Neuronal stem cell (in vitro differentiated cells): Measurements from ENCODE around the gene SF3B4.
A peak's percentile ranks its signal among the peaks of the same experiment; 100 is the strongest.
"Not testable (repeated sequence)": the region's sequence is repeated elsewhere in the genome, so short reads cannot be mapped to it uniquely, and the experiment has no call there.

Experiments used
- DNase-seq: peaks from one replicate; pipeline ENCODE4 v3.0.0-alpha.2; 2013; ENCODE audit warnings: low spot score
- H2AFZ ChIP-seq: one replicate; pipeline ENCODE4 v1.6.1; 2013; ENCODE audit warnings: mild to moderate bottlenecking, low read length, inconsistent platforms
- H2AK5ac ChIP-seq: 2 replicates; pipeline ENCODE4 v1.6.1; 2013; ENCODE audit warnings: low read depth, mild to moderate bottlenecking, inconsistent platforms, low read length, moderate library complexity, mixed read lengths
- H2BK120ac ChIP-seq: 2 replicates; pipeline ENCODE4 v1.6.1; 2013; ENCODE audit warnings: low read depth, mild to moderate bottlenecking, inconsistent platforms, low read length, moderate library complexity, mixed read lengths
- H2BK12ac ChIP-seq: one replicate; pipeline ENCODE4 v1.6.1; 2013; ENCODE audit warnings: low read length, inconsistent platforms
- H2BK15ac ChIP-seq: 2 replicates; pipeline ENCODE4 v1.6.1; 2013; ENCODE audit warnings: mild to moderate bottlenecking, low read length, inconsistent platforms, mixed read lengths
- H2BK5ac ChIP-seq: one replicate; pipeline ENCODE4 v1.6.1; 2013; ENCODE audit warnings: inconsistent platforms, mild to moderate bottlenecking, low read length, moderate library complexity
- H3K14ac ChIP-seq: one replicate; pipeline ENCODE4 v1.6.1; 2013; ENCODE audit warnings: low read length, inconsistent platforms
- H3K18ac ChIP-seq: 2 replicates; pipeline ENCODE4 v1.6.1; 2013; ENCODE audit warnings: low read length, inconsistent platforms
- H3K23ac ChIP-seq: 2 replicates; pipeline ENCODE4 v1.6.1; 2013; ENCODE audit warnings: low read depth, mild to moderate bottlenecking, mixed read lengths, low read length, inconsistent platforms; ENCODE audit not compliant: poor library complexity
- H3K27ac ChIP-seq: replicated peaks from 3 replicates; pipeline ENCODE4 v1.5.1; 2013; ENCODE audit warnings: low read length, inconsistent platforms
- H3K27me3 ChIP-seq, 3 experiments: 2 replicates each; pipeline ENCODE4 v1.6.1; 2013; ENCODE audit warnings: low read length in 3 of 3, mild to moderate bottlenecking in 2 of 3, inconsistent platforms in 1 of 3, low read depth in 1 of 3, mixed read lengths in 1 of 3, moderate library complexity in 1 of 3; ENCODE audit not compliant: control insufficient read depth in 3 of 3, insufficient read depth in 3 of 3
- H3K36me3 ChIP-seq, 2 donors: replicated peaks in 1 of 2; 2 replicates each; pipeline ENCODE4 v1.6.1; 2013; ENCODE audit warnings: low read length in 2 of 2; ENCODE audit not compliant: control insufficient read depth in 2 of 2, insufficient read depth in 2 of 2
- H3K4ac ChIP-seq: 2 replicates; pipeline ENCODE4 v1.6.1; 2013; ENCODE audit warnings: inconsistent platforms, mild to moderate bottlenecking, low read length, moderate library complexity
- H3K4me1 ChIP-seq, 2 donors: 1 replicate in 1 of 2; 2 replicates in 1 of 2; pipeline ENCODE4 v1.6.1; 2013; ENCODE audit warnings: low read length in 2 of 2, low read depth in 1 of 2; ENCODE audit not compliant: control insufficient read depth in 2 of 2, insufficient read depth in 1 of 2
- H3K4me2 ChIP-seq: one replicate; pipeline ENCODE4 v1.6.1; 2013; ENCODE audit warnings: mild to moderate bottlenecking, low read length, inconsistent platforms; ENCODE audit not compliant: insufficient read depth, poor library complexity, severe bottlenecking
- H3K4me3 ChIP-seq, 2 donors: 2 replicates each; pipeline ENCODE4 v1.5.1; 2013; ENCODE audit warnings: low read length in 2 of 2, mild to moderate bottlenecking in 2 of 2, inconsistent platforms in 1 of 2, moderate library complexity in 1 of 2
- H3K79me1 ChIP-seq: one replicate; pipeline ENCODE4 v1.6.1; 2013; ENCODE audit warnings: low read depth, mild to moderate bottlenecking, inconsistent platforms, low read length, moderate library complexity
- H3K9ac ChIP-seq: one replicate; pipeline ENCODE4 v1.6.1; 2013; ENCODE audit warnings: mild to moderate bottlenecking, low read depth, low read length, inconsistent platforms; ENCODE audit not compliant: poor library complexity
- H3K9me3 ChIP-seq, 2 donors: replicated peaks in 1 of 2; 2 replicates each; pipeline versions ENCODE3 to v1.6.1; 2013; ENCODE audit warnings: low read length in 2 of 2, mild to moderate bottlenecking in 2 of 2, inconsistent platforms in 1 of 2, low read depth in 1 of 2, mixed read lengths in 1 of 2, moderate library complexity in 1 of 2; ENCODE audit not compliant: control insufficient read depth in 2 of 2, insufficient read depth in 1 of 2
- H4K8ac ChIP-seq: one replicate; pipeline ENCODE4 v1.6.1; 2013; ENCODE audit warnings: low read depth, mild to moderate bottlenecking, inconsistent platforms, low read length, moderate library complexity
- H4K91ac ChIP-seq: one replicate; pipeline ENCODE4 v1.6.1; 2013; ENCODE audit warnings: low read length, low read depth, mild to moderate bottlenecking, inconsistent platforms; ENCODE audit not compliant: poor library complexity
- WGBS, 2 donors: extraction: QIAGEN DNeasy Blood & Tissue Kit; methylation state at CpG; one replicate each; pipeline ENCODE4 v1.1.7; 2013; ENCODE audit warnings: missing lambda C conversion rate in 2 of 2, mixed read lengths in 1 of 2; ENCODE audit not compliant: insufficient read length in 2 of 2, insufficient replicate concordance in 1 of 2; ENCODE audit errors: extremely low coverage in 2 of 2; 5-methylcytosine and 5-hydroxymethylcytosine counted together

The SF3B4 gene

GRCh38 chr1:149962736-149963135 lies 35.1 kb upstream of the SF3B4 start:
- Histone ChIP-seq H3K79me1 (no peaks in the 10 kb centered on the region), H3K4me3 (no peak overlapping the region), H4K8ac (no peak overlapping the region), H3K27ac (no peak overlapping the region), H3K27me3 (no peaks in the 10 kb centered on the region), H3K18ac (no peak overlapping the region), H3K9me3 (peaks cover 7 to 13% of the 10 kb centered on the region in 2 donors), H3K14ac (no peak overlapping the region), H2BK15ac (no peak overlapping the region), H2BK120ac (no peak overlapping the region), H2AK5ac (no peak overlapping the region), H4K91ac (no peak overlapping the region), H3K4me1 (no peaks in the 10 kb centered on the region), H3K4ac (no peak overlapping the region), H2BK5ac (no peak overlapping the region), H2AFZ (no peak overlapping the region), H3K4me2 (no peak overlapping the region), H3K9ac (no peak overlapping the region), H3K36me3 (peaks cover 27 to 90% of the 10 kb centered on the region in 2 donors), H3K23ac (no peak overlapping the region), H2BK12ac (no peak overlapping the region)
- no CpG with 5 or more reads among the region's 2 CpGs for WGBS, 2 donors
- DNase-seq: no peak

- H3K4me2 ChIP-seq: no peak overlapping the region
- no peak overlapping the region for H3K9ac ChIP-seq
- H2BK12ac ChIP-seq: no peak overlapping the region
- H3K4me1 ChIP-seq: no peaks in the 10 kb centered on the region
- peaks cover 25 to 89% of the 10 kb centered on the region in 2 donors for H3K36me3 ChIP-seq
- no peak overlapping the region for H3K27ac ChIP-seq
- no peak overlapping the region for H3K4me3 ChIP-seq
- no peak overlapping the region for H2BK5ac ChIP-seq
- no peak overlapping the region for H2BK15ac ChIP-seq
- H3K18ac ChIP-seq: no peak overlapping the region
- DNase-seq: peak; percentile 41
- no peaks in the 10 kb centered on the region for H3K79me1 ChIP-seq
- H3K4ac ChIP-seq: no peak overlapping the region
- WGBS, 2 donors: no CpG with 5 or more reads among the region's 3 CpGs
- no peak overlapping the region for H3K14ac ChIP-seq
- H4K91ac ChIP-seq: no peak overlapping the region
- peaks cover 7 to 18% of the 10 kb centered on the region in 2 donors for H3K9me3 ChIP-seq
- no peak overlapping the region for H2AFZ ChIP-seq
- no peaks in the 10 kb centered on the region for H3K27me3 ChIP-seq
- H4K8ac ChIP-seq: no peak overlapping the region
- no peak overlapping the region for H3K23ac ChIP-seq
- no peak overlapping the region for H2BK120ac ChIP-seq
- H2AK5ac ChIP-seq: no peak overlapping the region
Measured at GRCh38 chr1:149962039-149962647, 34.5 kb upstream of the SF3B4 start.

- not testable (repeated sequence) for H2AK5ac ChIP-seq, H2BK15ac ChIP-seq, H3K4ac ChIP-seq, H4K8ac ChIP-seq, H3K9ac ChIP-seq, H3K14ac ChIP-seq, H3K27me3 ChIP-seq, H3K18ac ChIP-seq, H2AFZ ChIP-seq, H3K4me1 ChIP-seq, H3K23ac ChIP-seq, H3K4me2 ChIP-seq, H3K4me3 ChIP-seq, DNase-seq, H4K91ac ChIP-seq, H3K27ac ChIP-seq, H2BK12ac ChIP-seq, H2BK5ac ChIP-seq, H2BK120ac ChIP-seq, H3K79me1 ChIP-seq
- no CpG with 5 or more reads among the region's 14 CpGs for WGBS, 2 donors
- H3K9me3 ChIP-seq: peaks cover 7 to 18% of the 10 kb centered on the region in 2 donors
- peaks cover 13 to 50% of the 10 kb centered on the region in 2 donors for H3K36me3 ChIP-seq
Measured at GRCh38 chr1:149957548-149957947, 29.9 kb upstream of the SF3B4 start.

- H4K8ac ChIP-seq: no peak overlapping the region
- no peak overlapping the region for H3K9ac ChIP-seq
- no peaks in the 10 kb centered on the region for H3K4me1 ChIP-seq
- H3K14ac ChIP-seq: no peak overlapping the region
- H2BK12ac ChIP-seq: no peak overlapping the region
- no peak overlapping the region for H2AK5ac ChIP-seq
- no peak overlapping the region for H4K91ac ChIP-seq
- H3K18ac ChIP-seq: no peak overlapping the region
- no peak overlapping the region for H3K4ac ChIP-seq
- no peak overlapping the region for H2BK5ac ChIP-seq
- no peak overlapping the region for H3K23ac ChIP-seq
- peaks cover 11 to 52% of the 10 kb centered on the region in 2 donors for H3K36me3 ChIP-seq
- no peaks in the 10 kb centered on the region for H3K79me1 ChIP-seq
- no peaks in the 10 kb centered on the region for H3K9me3 ChIP-seq
- no peak overlapping the region for H3K27ac ChIP-seq
- no peak overlapping the region for H3K4me3 ChIP-seq
- no CpG with 5 or more reads among the region's 6 CpGs for WGBS, 2 donors
- DNase-seq: no peak
- H3K27me3 ChIP-seq: no peaks in the 10 kb centered on the region
- H2BK15ac ChIP-seq: no peak overlapping the region
- H2BK120ac ChIP-seq: no peak overlapping the region
- H2AFZ ChIP-seq: no peak overlapping the region
- H3K4me2 ChIP-seq: no peak overlapping the region
Measured at GRCh38 chr1:149949911-149950310, 22.3 kb upstream of the SF3B4 start.
